GM18873 (cell line): ENCODE measurements around the gene PLAGL2.

ENCODE experiments used
- ATAC-seq: cut with Tn5 transposase; IDR thresholded peaks from one replicate; pipeline ENCODE4 v1.9.1; 2021; ENCODE audit warnings: mild to moderate bottlenecking, moderate library complexity, moderate number of reproducible peaks; ENCODE audit not compliant: unreplicated experiment, low FRiP score

Gene PLAGL2

GRCh38 chr20:32231847-32232246 lies 24.3 kb upstream of the PLAGL2 start:
- no peak for ATAC-seq

- no peak for ATAC-seq
These were observed 23.7 kb upstream of the PLAGL2 start for GRCh38 chr20:32231245-32231644.

- ATAC-seq: no peak
These were observed 23.2 kb upstream of the PLAGL2 start for GRCh38 chr20:32230707-32231106.

- ATAC-seq: no peak
These were observed 21.8 kb upstream of the PLAGL2 start for GRCh38 chr20:32229251-32229747.

- no peak for ATAC-seq
These were observed 20.5 kb upstream of the PLAGL2 start for GRCh38 chr20:32227744-32228688.

GRCh38 chr20:32227306-32227705 lies 19.8 kb upstream of the PLAGL2 start:
- ATAC-seq: no peak

- ATAC-seq: no peak
These were observed 18.8 kb upstream of the PLAGL2 start for GRCh38 chr20:32226391-32226790.

GRCh38 chr20:32224463-32224862 lies 16.9 kb upstream of the PLAGL2 start:
- no peak for ATAC-seq

GRCh38 chr20:32218156-32218900 lies 10.8 kb upstream of the PLAGL2 start:
- ATAC-seq: no peak

- ATAC-seq: no peak
These were observed 8.9 kb upstream of the PLAGL2 start for GRCh38 chr20:32216179-32217142.

GRCh38 chr20:32215729-32216128 lies 8.2 kb upstream of the PLAGL2 start:
- ATAC-seq: no peak

- ATAC-seq: no peak
These were observed 7.6 kb upstream of the PLAGL2 start for GRCh38 chr20:32215147-32215546.

- no peak for ATAC-seq
These were observed 6.3 kb upstream of the PLAGL2 start for GRCh38 chr20:32213870-32214269.

GRCh38 chr20:32209850-32210605 lies 2.5 kb upstream of the PLAGL2 start:
- no peak for ATAC-seq

- no peak for ATAC-seq
These were observed 1.1 kb upstream of the PLAGL2 start for GRCh38 chr20:32208499-32209154.

GRCh38 chr20:32206760-32207625 lies 550 bp downstream of the PLAGL2 start:
- peak; percentile 19 for ATAC-seq

GRCh38 chr20:32205843-32206759 lies 1.4 kb downstream of the PLAGL2 start:
- ATAC-seq: no peak
